GM13977 (cell line): Measurements from ENCODE around the gene CTNNBL1.
"Not testable (repeated sequence)": the region's sequence is repeated elsewhere in the genome, so short reads cannot be mapped to it uniquely, and the experiment has no call there.

Source experiments
- DNase-seq: peaks from one replicate; pipeline ENCODE4 v3.0.0; 2012; ENCODE audit warnings: low spot score
- in situ Hi-C: fragments of 300-500 bp; cut with MboI; formaldehyde crosslinking; loops from one replicate; pipeline ENCODE4 v1.12.0; 2022; ENCODE audit warnings: low sequenced_read_pairs, low pct_unique_long_range_greater_than_20kb, mixed read lengths, inconsistent platforms; ENCODE audit not compliant: unreplicated experiment
- TF ChIP-seq, protein P1 (sequence below): IDR thresholded peaks from 2 replicates; pipeline ENCODE4 v1.5.1; 2012; ENCODE audit warnings: mild to moderate bottlenecking, control low read depth; ENCODE audit not compliant: insufficient read depth; ENCODE audit errors: extremely low read depth, missing control alignments

Gene CTNNBL1

GRCh38 chr20:37651932-37652331 lies 41.9 kb upstream of the CTNNBL1 start:
- DNase-seq, result peak; percentile 34
- in situ Hi-C loops, result no loop called here
- TF ChIP-seq, protein P1, sequence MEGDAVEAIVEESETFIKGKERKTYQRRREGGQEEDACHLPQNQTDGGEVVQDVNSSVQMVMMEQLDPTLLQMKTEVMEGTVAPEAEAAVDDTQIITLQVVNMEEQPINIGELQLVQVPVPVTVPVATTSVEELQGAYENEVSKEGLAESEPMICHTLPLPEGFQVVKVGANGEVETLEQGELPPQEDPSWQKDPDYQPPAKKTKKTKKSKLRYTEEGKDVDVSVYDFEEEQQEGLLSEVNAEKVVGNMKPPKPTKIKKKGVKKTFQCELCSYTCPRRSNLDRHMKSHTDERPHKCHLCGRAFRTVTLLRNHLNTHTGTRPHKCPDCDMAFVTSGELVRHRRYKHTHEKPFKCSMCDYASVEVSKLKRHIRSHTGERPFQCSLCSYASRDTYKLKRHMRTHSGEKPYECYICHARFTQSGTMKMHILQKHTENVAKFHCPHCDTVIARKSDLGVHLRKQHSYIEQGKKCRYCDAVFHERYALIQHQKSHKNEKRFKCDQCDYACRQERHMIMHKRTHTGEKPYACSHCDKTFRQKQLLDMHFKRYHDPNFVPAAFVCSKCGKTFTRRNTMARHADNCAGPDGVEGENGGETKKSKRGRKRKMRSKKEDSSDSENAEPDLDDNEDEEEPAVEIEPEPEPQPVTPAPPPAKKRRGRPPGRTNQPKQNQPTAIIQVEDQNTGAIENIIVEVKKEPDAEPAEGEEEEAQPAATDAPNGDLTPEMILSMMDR, result peak; percentile 45

GRCh38 chr20:37656945-37657344 lies 36.9 kb upstream of the CTNNBL1 start:
- no peak for DNase-seq
- in situ Hi-C loops, result no loop called here
- TF ChIP-seq, protein P1, result no peak

- TF ChIP-seq, protein P1, result no peak
- in situ Hi-C loops, result no loop called here
- DNase-seq, result no peak
Observed at GRCh38 chr20:37657924-37658804, 35.7 kb upstream of the CTNNBL1 start.

DNA sequence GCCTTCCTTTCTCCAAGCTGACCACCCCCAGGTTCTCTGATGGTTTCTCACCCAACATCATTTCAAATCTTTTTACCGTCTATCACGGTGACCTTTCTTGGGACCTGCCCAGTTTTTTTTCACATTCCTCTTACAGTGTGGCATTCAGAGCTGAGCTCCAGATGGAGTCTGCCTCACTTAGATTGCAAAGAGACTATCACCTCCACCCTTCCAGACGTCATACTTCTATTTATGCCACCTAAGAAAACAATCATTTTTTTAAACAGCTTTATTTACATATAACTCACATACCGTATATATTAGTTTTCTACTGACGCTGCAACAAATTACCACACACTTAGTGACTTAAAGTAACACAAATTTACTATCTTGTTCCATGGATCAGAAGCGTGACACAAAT lies 32.3 kb upstream of the CTNNBL1 start:
- no peak for DNase-seq
- TF ChIP-seq, protein P1, result no peak
- in situ Hi-C loops, result no loop called here

GRCh38 chr20:37662308-37662707 lies 31.5 kb upstream of the CTNNBL1 start:
- TF ChIP-seq, protein P1, result no peak
- in situ Hi-C loops, result no loop called here

DNA sequence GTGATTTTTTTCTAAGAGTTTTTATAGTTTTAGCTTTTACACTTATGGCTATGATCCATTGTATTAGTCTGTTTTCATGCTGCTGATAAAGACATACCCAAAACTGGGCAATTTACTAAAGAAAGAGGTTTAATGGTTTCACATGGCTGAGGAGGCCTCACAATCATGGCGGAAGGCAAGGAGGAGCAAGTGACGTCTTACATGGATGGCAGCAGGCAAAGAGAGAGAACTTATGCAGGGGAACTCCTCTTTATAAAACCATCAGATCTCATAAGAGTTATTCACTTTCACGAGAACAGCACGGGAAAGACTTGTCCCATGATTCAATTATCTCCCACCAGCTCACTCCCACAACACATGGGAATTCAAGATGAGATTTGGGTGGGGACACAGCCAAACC lies 29.2 kb upstream of the CTNNBL1 start:
- DNase-seq, in situ Hi-C loops: not testable (repeated sequence)

More at GRCh38 chr20:37662308-37662707, 31.5 kb upstream of the CTNNBL1 start:
- no peak for DNase-seq

DNA sequence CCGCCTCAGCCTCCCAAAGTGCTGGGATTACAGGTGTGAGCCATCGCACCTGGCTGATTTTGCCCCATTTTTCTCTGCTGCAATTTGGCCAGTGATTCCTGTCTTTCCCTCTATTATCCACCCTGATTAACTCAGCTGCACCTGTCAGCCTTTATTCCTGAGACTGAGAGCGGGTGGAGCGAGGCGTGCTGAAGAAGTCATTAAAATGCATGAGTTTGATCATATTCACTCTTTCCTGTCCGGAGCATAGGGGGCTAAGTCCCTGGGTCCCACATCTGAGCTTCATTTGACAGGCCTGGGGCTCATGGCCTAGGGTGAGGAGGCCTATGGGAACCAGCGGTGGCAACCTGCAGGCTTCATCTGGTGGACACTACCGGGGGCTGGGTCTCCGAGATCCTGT lies 25.7 kb upstream of the CTNNBL1 start:
- DNase-seq, result no peak
- TF ChIP-seq, protein P1, result no peak
- in situ Hi-C loops, result no loop called here
